Dedifferentiated amniotic fluid mesenchymal stem cell (primary cell): ENCODE measurements around the gene DAB2IP.
"Not testable (repeated sequence)": the region's sequence is repeated elsewhere in the genome, so short reads cannot be mapped to it uniquely, and the experiment has no call there.

Experiments
- DNase-seq: peaks from one replicate; pipeline ENCODE4 v3.0.0-alpha.2; 2016; ENCODE audit errors: extremely low spot score

DAB2IP gene

GRCh38 chr9:121644040-121644439, 7.4 kb upstream of the DAB2IP start:
- DNase-seq: not testable (repeated sequence)

GRCh38 chr9:121645003-121645402, 6.4 kb upstream of the DAB2IP start:
- no peak for DNase-seq

- DNase-seq: no peak
Measured at GRCh38 chr9:121645853-121646807, 5.3 kb upstream of the DAB2IP start.

GRCh38 chr9:121646992-121647391, 4.4 kb upstream of the DAB2IP start:
- DNase-seq: no peak

GRCh38 chr9:121648172-121648571, 3.3 kb upstream of the DAB2IP start:
- no peak for DNase-seq

GRCh38 chr9:121648799-121649198, 2.6 kb upstream of the DAB2IP start:
- no peak for DNase-seq

- DNase-seq: no peak
Measured at GRCh38 chr9:121649476-121650216, 1.8 kb upstream of the DAB2IP start.

GRCh38 chr9:121650217-121651007, 1.0 kb upstream of the DAB2IP start:
- no peak for DNase-seq

GRCh38 chr9:121651008-121651294, 483 bp upstream of the DAB2IP start:
- DNase-seq: no peak

GRCh38 chr9:121652021-121652837, 795 bp downstream of the DAB2IP start:
- DNase-seq: no peak

- DNase-seq: no peak
Measured at GRCh38 chr9:121652838-121653231, 1.4 kb downstream of the DAB2IP start.

GRCh38 chr9:121654499-121655140, 3.2 kb downstream of the DAB2IP start:
- DNase-seq: no peak

- no peak for DNase-seq
Measured at GRCh38 chr9:121655231-121655755, 3.9 kb downstream of the DAB2IP start.

GRCh38 chr9:121656941-121657470, 5.6 kb downstream of the DAB2IP start:
- no peak for DNase-seq

GRCh38 chr9:121658166-121658565, 6.7 kb downstream of the DAB2IP start:
- no peak for DNase-seq

GRCh38 chr9:121658591-121658990, 7.2 kb downstream of the DAB2IP start:
- no peak for DNase-seq

- DNase-seq: no peak
Measured at GRCh38 chr9:121660367-121660766, 8.9 kb downstream of the DAB2IP start.

GRCh38 chr9:121660876-121661275, 9.4 kb downstream of the DAB2IP start:
- DNase-seq: no peak

- no peak for DNase-seq
Measured at GRCh38 chr9:121661328-121661727, 9.9 kb downstream of the DAB2IP start.

GRCh38 chr9:121662359-121662758, 10.9 kb downstream of the DAB2IP start:
- no peak for DNase-seq
